HepG2 (cell line): ENCODE results near the gene CLEC2D.

Experiments
- CHD4 ChIP-seq: fragments of 200-600 bp; sonication (generic); IDR thresholded peaks from 2 replicates; pipeline ENCODE4 v1.7.0; 2017; ENCODE audit warnings: mild to moderate bottlenecking, low read length, borderline replicate concordance
- EHMT2 ChIP-seq: fragments of 200-600 bp; sonication (generic); IDR thresholded peaks from 2 replicates; pipeline ENCODE4 v1.7.0; 2017; ENCODE audit warnings: antibody characterized with exemption, low read depth, low read length, borderline replicate concordance
- EZH2 ChIP-seq: conservative IDR thresholded peaks from 2 replicates; pipeline ENCODE4 v1.6.1; 2012; ENCODE audit warnings: mild to moderate bottlenecking, low read depth, low read length, moderate library complexity
- GABPA ChIP-seq, 2 experiments: IDR thresholded peaks; 2 replicates each; pipeline ENCODE4 v1.6.1; 2011 to 2016; ENCODE audit warnings: low read depth in 2 of 2, low read length in 1 of 2, missing biosample characterization in 1 of 2, missing genetic modification characterization in 1 of 2
- HCFC1 ChIP-seq: fragments of 150-350 bp; IDR thresholded peaks from 2 replicates; pipeline ENCODE4 v1.6.1; 2014; ENCODE audit warnings: low read depth, low read length
- PHB2 ChIP-seq: fragments of 450-650 bp; IDR thresholded peaks from 2 replicates; pipeline ENCODE4 v1.6.1; 2018; ENCODE audit not compliant: partially characterized antibody
- PLRG1 ChIP-seq: fragments of 450-650 bp; conservative IDR thresholded peaks from 2 replicates; pipeline ENCODE4 v1.6.1; 2016
- REL ChIP-seq: sonication (generic); formaldehyde crosslinking; conservative IDR thresholded peaks from 2 replicates; pipeline ENCODE4 v1.8.0; 2022; ENCODE audit warnings: mild to moderate bottlenecking, missing genetic modification reagents, moderate library complexity
- ZNF530 ChIP-seq: sonication (generic); formaldehyde crosslinking; IDR thresholded peaks from 2 replicates; pipeline ENCODE4 v1.5.0; 2020; ENCODE audit warnings: low read depth, mild to moderate bottlenecking, missing genetic modification reagents
- TF ChIP-seq, protein P1 (sequence below): sonication (generic); formaldehyde crosslinking; IDR thresholded peaks from 2 replicates; pipeline ENCODE4 v1.4.0; 2020; ENCODE audit warnings: missing genetic modification reagents
- TF ChIP-seq, protein P2 (sequence below): sonication (generic); formaldehyde crosslinking; conservative IDR thresholded peaks from 2 replicates; pipeline ENCODE4 v1.8.0; 2022; ENCODE audit warnings: low read depth, missing genetic modification reagents
- TF ChIP-seq, protein P3 (sequence below): sonication (generic); formaldehyde crosslinking; IDR thresholded peaks from 2 replicates; pipeline ENCODE4 v1.5.0; 2020; ENCODE audit warnings: mild to moderate bottlenecking, missing genetic modification reagents, moderate library complexity

DNA sequence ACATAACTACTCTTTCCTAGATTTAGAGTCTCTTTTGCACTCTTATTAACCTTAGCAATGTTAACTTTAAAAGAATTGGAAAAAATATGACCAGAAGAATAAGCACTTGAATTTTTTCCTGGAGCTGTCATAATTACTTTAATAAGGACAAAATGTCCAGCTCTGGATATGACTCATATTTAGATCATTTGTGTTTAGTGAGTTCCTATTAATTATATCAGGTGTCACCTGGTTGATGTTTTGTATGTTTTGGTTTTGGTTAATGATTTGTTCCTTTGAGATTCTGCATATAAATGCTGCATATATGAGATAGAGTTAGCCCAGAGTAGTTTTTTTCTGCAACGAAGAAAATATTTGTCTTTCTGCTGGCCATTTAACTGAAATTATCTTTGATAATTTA lies 58.3 kb downstream of the CLEC2D start:
- TF ChIP-seq ZNF530 (CRISPR knock-in tag) (no peak), CHD4 (no peak), EHMT2 (no peak), PLRG1 (no peak), HCFC1 (no peak), PHB2 (no peak), GABPA (IDR thresholded peaks at IDR 0.05; ENCODE audit: low read depth, low read length) (no peak), GABPA (CRISPR knock-in tag; IDR thresholded peaks at IDR 0.05; ENCODE audit: low read depth) (no peak), REL (CRISPR knock-in tag) (no peak), EZH2 (no peak)
- TF ChIP-seq, protein P1, sequence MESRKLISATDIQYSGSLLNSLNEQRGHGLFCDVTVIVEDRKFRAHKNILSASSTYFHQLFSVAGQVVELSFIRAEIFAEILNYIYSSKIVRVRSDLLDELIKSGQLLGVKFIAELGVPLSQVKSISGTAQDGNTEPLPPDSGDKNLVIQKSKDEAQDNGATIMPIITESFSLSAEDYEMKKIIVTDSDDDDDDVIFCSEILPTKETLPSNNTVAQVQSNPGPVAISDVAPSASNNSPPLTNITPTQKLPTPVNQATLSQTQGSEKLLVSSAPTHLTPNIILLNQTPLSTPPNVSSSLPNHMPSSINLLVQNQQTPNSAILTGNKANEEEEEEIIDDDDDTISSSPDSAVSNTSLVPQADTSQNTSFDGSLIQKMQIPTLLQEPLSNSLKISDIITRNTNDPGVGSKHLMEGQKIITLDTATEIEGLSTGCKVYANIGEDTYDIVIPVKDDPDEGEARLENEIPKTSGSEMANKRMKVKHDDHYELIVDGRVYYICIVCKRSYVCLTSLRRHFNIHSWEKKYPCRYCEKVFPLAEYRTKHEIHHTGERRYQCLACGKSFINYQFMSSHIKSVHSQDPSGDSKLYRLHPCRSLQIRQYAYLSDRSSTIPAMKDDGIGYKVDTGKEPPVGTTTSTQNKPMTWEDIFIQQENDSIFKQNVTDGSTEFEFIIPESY (CRISPR knock-in tag) = no peak
- TF ChIP-seq, protein P2, sequence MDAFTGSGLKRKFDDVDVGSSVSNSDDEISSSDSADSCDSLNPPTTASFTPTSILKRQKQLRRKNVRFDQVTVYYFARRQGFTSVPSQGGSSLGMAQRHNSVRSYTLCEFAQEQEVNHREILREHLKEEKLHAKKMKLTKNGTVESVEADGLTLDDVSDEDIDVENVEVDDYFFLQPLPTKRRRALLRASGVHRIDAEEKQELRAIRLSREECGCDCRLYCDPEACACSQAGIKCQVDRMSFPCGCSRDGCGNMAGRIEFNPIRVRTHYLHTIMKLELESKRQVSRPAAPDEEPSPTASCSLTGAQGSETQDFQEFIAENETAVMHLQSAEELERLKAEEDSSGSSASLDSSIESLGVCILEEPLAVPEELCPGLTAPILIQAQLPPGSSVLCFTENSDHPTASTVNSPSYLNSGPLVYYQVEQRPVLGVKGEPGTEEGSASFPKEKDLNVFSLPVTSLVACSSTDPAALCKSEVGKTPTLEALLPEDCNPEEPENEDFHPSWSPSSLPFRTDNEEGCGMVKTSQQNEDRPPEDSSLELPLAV (CRISPR knock-in tag) = no peak
- TF ChIP-seq, protein P3, sequence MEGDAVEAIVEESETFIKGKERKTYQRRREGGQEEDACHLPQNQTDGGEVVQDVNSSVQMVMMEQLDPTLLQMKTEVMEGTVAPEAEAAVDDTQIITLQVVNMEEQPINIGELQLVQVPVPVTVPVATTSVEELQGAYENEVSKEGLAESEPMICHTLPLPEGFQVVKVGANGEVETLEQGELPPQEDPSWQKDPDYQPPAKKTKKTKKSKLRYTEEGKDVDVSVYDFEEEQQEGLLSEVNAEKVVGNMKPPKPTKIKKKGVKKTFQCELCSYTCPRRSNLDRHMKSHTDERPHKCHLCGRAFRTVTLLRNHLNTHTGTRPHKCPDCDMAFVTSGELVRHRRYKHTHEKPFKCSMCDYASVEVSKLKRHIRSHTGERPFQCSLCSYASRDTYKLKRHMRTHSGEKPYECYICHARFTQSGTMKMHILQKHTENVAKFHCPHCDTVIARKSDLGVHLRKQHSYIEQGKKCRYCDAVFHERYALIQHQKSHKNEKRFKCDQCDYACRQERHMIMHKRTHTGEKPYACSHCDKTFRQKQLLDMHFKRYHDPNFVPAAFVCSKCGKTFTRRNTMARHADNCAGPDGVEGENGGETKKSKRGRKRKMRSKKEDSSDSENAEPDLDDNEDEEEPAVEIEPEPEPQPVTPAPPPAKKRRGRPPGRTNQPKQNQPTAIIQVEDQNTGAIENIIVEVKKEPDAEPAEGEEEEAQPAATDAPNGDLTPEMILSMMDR = no peak
